ENCODE results near the gene EPHA3. TPM values are rescaled to one million over a fixed set of nuclear protein-coding genes. Genes with fewer than 3 reads are reported as not detected.

Gene EPHA3
- total RNA-seq, 1 experiment from 2014 or later = 0.74 TPM

DNA sequence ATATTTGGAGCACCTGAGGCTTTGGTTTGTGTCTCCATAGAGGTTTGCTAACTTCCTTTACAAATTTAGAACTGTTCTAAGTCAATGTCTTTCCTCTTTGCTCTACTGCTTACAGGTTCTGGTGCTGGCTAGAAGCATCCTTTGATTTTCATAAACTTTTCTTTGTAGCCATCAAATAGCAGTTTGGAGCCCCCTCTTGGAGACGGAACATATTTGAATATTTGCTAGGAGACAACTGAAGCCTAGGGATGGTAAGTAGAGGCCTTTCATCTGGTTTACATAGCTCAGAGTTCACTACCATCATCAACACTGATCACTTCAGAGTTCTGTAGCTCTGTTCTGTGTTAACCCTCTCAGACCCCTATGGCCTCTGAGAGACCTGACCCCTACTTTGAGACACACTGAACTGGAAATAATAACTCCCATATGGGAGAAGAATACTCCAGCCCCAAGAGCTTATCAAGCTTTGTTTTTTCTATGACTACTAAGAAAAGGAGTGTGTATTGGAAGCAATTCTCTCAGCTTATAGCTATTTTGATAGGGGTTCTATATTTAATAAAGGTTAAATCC lies 420.4 kb downstream of the EPHA3 start (continued):
- TF ChIP-seq EMX1 (CRISPR knock-in tag; IDR thresholded peaks at IDR 0.05) (no peak), SOX15 (CRISPR knock-in tag; IDR thresholded peaks at IDR 0.05) (no peak), JAZF1 (CRISPR knock-in tag; IDR thresholded peaks at IDR 0.05) (no peak), GRHL2 (CRISPR knock-in tag; IDR thresholded peaks at IDR 0.05; ENCODE audit: insufficient replicate concordance, severe bottlenecking) (no peak), TEAD4 (CRISPR knock-in tag; IDR thresholded peaks at IDR 0.05) (no peak), JUN (CRISPR knock-in tag; IDR thresholded peaks at IDR 0.05) (no peak), TEAD1 (CRISPR knock-in tag; IDR thresholded peaks at IDR 0.05) (no peak), GABPB1 (CRISPR knock-in tag; IDR thresholded peaks at IDR 0.05) (no peak)
- TF ChIP-seq, protein P1, sequence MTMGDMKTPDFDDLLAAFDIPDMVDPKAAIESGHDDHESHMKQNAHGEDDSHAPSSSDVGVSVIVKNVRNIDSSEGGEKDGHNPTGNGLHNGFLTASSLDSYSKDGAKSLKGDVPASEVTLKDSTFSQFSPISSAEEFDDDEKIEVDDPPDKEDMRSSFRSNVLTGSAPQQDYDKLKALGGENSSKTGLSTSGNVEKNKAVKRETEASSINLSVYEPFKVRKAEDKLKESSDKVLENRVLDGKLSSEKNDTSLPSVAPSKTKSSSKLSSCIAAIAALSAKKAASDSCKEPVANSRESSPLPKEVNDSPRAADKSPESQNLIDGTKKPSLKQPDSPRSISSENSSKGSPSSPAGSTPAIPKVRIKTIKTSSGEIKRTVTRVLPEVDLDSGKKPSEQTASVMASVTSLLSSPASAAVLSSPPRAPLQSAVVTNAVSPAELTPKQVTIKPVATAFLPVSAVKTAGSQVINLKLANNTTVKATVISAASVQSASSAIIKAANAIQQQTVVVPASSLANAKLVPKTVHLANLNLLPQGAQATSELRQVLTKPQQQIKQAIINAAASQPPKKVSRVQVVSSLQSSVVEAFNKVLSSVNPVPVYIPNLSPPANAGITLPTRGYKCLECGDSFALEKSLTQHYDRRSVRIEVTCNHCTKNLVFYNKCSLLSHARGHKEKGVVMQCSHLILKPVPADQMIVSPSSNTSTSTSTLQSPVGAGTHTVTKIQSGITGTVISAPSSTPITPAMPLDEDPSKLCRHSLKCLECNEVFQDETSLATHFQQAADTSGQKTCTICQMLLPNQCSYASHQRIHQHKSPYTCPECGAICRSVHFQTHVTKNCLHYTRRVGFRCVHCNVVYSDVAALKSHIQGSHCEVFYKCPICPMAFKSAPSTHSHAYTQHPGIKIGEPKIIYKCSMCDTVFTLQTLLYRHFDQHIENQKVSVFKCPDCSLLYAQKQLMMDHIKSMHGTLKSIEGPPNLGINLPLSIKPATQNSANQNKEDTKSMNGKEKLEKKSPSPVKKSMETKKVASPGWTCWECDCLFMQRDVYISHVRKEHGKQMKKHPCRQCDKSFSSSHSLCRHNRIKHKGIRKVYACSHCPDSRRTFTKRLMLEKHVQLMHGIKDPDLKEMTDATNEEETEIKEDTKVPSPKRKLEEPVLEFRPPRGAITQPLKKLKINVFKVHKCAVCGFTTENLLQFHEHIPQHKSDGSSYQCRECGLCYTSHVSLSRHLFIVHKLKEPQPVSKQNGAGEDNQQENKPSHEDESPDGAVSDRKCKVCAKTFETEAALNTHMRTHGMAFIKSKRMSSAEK (CRISPR knock-in tag; IDR thresholded peaks at IDR 0.05; ENCODE audit: borderline replicate concordance) = no peak
- TF ChIP-seq, protein P2, sequence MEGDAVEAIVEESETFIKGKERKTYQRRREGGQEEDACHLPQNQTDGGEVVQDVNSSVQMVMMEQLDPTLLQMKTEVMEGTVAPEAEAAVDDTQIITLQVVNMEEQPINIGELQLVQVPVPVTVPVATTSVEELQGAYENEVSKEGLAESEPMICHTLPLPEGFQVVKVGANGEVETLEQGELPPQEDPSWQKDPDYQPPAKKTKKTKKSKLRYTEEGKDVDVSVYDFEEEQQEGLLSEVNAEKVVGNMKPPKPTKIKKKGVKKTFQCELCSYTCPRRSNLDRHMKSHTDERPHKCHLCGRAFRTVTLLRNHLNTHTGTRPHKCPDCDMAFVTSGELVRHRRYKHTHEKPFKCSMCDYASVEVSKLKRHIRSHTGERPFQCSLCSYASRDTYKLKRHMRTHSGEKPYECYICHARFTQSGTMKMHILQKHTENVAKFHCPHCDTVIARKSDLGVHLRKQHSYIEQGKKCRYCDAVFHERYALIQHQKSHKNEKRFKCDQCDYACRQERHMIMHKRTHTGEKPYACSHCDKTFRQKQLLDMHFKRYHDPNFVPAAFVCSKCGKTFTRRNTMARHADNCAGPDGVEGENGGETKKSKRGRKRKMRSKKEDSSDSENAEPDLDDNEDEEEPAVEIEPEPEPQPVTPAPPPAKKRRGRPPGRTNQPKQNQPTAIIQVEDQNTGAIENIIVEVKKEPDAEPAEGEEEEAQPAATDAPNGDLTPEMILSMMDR (IDR thresholded peaks at IDR 0.05) = no peak
- TF ChIP-seq, protein P3, sequence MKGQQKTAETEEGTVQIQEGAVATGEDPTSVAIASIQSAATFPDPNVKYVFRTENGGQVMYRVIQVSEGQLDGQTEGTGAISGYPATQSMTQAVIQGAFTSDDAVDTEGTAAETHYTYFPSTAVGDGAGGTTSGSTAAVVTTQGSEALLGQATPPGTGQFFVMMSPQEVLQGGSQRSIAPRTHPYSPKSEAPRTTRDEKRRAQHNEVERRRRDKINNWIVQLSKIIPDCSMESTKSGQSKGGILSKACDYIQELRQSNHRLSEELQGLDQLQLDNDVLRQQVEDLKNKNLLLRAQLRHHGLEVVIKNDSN (CRISPR knock-in tag; IDR thresholded peaks at IDR 0.05) = no peak
- TF ChIP-seq, protein P4, sequence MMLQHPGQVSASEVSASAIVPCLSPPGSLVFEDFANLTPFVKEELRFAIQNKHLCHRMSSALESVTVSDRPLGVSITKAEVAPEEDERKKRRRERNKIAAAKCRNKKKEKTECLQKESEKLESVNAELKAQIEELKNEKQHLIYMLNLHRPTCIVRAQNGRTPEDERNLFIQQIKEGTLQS (CRISPR knock-in tag; conservative IDR thresholded peaks at IDR 0.05) = no peak

Measured in WTC11 (cell line).